Neural crest cell (in vitro differentiated cells): ENCODE results near the gene NAPEPLD. TPM values are rescaled to one million over a fixed set of nuclear protein-coding genes. Genes with fewer than 3 reads are reported as not detected.
A peak's percentile ranks its signal among the peaks of the same experiment; 100 is the strongest.
"Not testable (repeated sequence)": the region's sequence is repeated elsewhere in the genome, so short reads cannot be mapped to it uniquely, and the experiment has no call there.

Experiments
- DNase-seq: peaks from one replicate; pipeline ENCODE4 v3.0.0; 2021; ENCODE audit warnings: low read depth, mixed read lengths, low spot score
- H3K27ac Mint-ChIP-seq: one replicate; pipeline ENCODE4 v1.8.0; 2021; ENCODE audit warnings: mild to moderate bottlenecking, mixed read lengths; ENCODE audit not compliant: unreplicated experiment
- H3K27me3 Mint-ChIP-seq: 2 replicates; pipeline ENCODE4 v1.8.0; 2021; ENCODE audit warnings: low read depth, mild to moderate bottlenecking, mixed read lengths
- H3K36me3 Mint-ChIP-seq: 2 replicates; pipeline ENCODE4 v1.8.0; 2021; ENCODE audit warnings: low read depth, mild to moderate bottlenecking, mixed read lengths
- H3K4me1 Mint-ChIP-seq: 2 replicates; pipeline ENCODE4 v1.8.0; 2021; ENCODE audit warnings: mixed read lengths
- H3K4me3 Mint-ChIP-seq: one replicate; pipeline ENCODE4 v1.8.0; 2021; ENCODE audit warnings: mild to moderate bottlenecking, mixed read lengths
- H3K9me3 Mint-ChIP-seq: 2 replicates; pipeline ENCODE4 v1.8.0; 2021; ENCODE audit warnings: mixed read lengths
- CTCF ChIP-seq: fragments of 200-600 bp; sonication (generic); conservative IDR thresholded peaks from 2 replicates; pipeline ENCODE4 v1.5.0; 2021; ENCODE audit warnings: antibody characterized with exemption, mild to moderate bottlenecking
- total RNA-seq: library from RNA; stranded (reverse); gene quantifications from 2 replicates; pipeline ENCODE4 v1.2.1, GENCODE V29; 2021

The NAPEPLD gene
- total RNA-seq, 1 donor from 2014 or later = 15.0 TPM

- peaks cover 10% of the 10 kb centered on the region for H3K36me3 Mint-ChIP-seq
Measured at GRCh38 chr7:103094102-103094501, 54.8 kb downstream of the NAPEPLD start.

GRCh38 chr7:103093429-103093828 is 55.5 kb downstream of the NAPEPLD start:
- H3K27ac Mint-ChIP-seq = peak overlapping the region; percentile 43
- DNase-seq = no peak
- no peak for TF ChIP-seq CTCF
- no peaks in the 10 kb centered on the region for H3K9me3 Mint-ChIP-seq
- peaks cover 5% of the 10 kb centered on the region for H3K4me1 Mint-ChIP-seq
- peaks cover 10% of the 10 kb centered on the region for H3K36me3 Mint-ChIP-seq
- H3K27me3 Mint-ChIP-seq = no peaks in the 10 kb centered on the region
- H3K4me3 Mint-ChIP-seq = no peak overlapping the region

More at GRCh38 chr7:103094102-103094501, 54.8 kb downstream of the NAPEPLD start:
- peaks cover 5% of the 10 kb centered on the region for H3K4me1 Mint-ChIP-seq
- TF ChIP-seq CTCF = peak; percentile 48
- H3K4me3 Mint-ChIP-seq = no peak overlapping the region
- no peaks in the 10 kb centered on the region for H3K9me3 Mint-ChIP-seq
- no peaks in the 10 kb centered on the region for H3K27me3 Mint-ChIP-seq
- DNase-seq = no peak
- no peak overlapping the region for H3K27ac Mint-ChIP-seq

DNA sequence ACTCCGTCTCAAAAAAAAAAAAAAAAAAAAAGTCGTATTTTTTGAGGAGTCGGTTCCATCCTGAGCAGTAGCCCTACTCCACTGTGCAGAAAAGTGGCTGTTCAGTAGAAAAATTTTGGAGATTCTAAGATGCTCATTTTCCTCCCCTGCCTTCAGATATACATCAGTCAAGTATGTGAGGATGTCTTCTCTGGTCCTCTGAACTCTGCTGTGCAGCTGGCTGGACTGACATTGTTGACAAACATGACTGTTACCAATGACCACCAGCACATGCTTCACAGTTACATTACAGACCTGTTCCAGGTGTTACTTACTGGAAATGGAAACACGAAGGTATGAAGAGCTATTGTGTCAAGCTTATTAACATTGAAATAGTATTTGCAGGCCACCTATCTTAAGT is 56.6 kb downstream of the NAPEPLD start:
- H3K27ac Mint-ChIP-seq, H3K36me3 Mint-ChIP-seq, DNase-seq, H3K4me3 Mint-ChIP-seq, H3K27me3 Mint-ChIP-seq, H3K4me1 Mint-ChIP-seq, H3K9me3 Mint-ChIP-seq: not testable (repeated sequence)

GRCh38 chr7:103083210-103083609 is 65.7 kb downstream of the NAPEPLD start:
- no peak overlapping the region for H3K27ac Mint-ChIP-seq
- H3K4me3 Mint-ChIP-seq = no peak overlapping the region
- no peak for DNase-seq
- no peaks in the 10 kb centered on the region for H3K4me1 Mint-ChIP-seq
- no peak for TF ChIP-seq CTCF
- H3K36me3 Mint-ChIP-seq = no peaks in the 10 kb centered on the region
- no peaks in the 10 kb centered on the region for H3K9me3 Mint-ChIP-seq
- no peaks in the 10 kb centered on the region for H3K27me3 Mint-ChIP-seq

- TF ChIP-seq CTCF = no peak
- H3K27ac Mint-ChIP-seq = peak overlapping the region; percentile 5
- no peak for DNase-seq
- no peaks in the 10 kb centered on the region for H3K36me3 Mint-ChIP-seq
- no peaks in the 10 kb centered on the region for H3K4me1 Mint-ChIP-seq
- H3K4me3 Mint-ChIP-seq = no peak overlapping the region
- no peaks in the 10 kb centered on the region for H3K9me3 Mint-ChIP-seq
- H3K27me3 Mint-ChIP-seq = no peaks in the 10 kb centered on the region
Measured at GRCh38 chr7:103082497-103082896, 66.4 kb downstream of the NAPEPLD start.

- no peak overlapping the region for H3K4me3 Mint-ChIP-seq
- DNase-seq = no peak
- TF ChIP-seq CTCF = no peak
- H3K27ac Mint-ChIP-seq = no peak overlapping the region
- H3K27me3 Mint-ChIP-seq = no peaks in the 10 kb centered on the region
- no peaks in the 10 kb centered on the region for H3K9me3 Mint-ChIP-seq
- peaks cover 5% of the 10 kb centered on the region for H3K4me1 Mint-ChIP-seq
- no peaks in the 10 kb centered on the region for H3K36me3 Mint-ChIP-seq
Measured at GRCh38 chr7:103080923-103081322, 68.0 kb downstream of the NAPEPLD start.
